ENCODE results near the gene ASIC4. TPM values are rescaled to one million over a fixed set of nuclear protein-coding genes. Genes with fewer than 3 reads are reported as not detected.

Gene ASIC4
- polyA plus RNA-seq, 3 donors, result not detected

DNA sequence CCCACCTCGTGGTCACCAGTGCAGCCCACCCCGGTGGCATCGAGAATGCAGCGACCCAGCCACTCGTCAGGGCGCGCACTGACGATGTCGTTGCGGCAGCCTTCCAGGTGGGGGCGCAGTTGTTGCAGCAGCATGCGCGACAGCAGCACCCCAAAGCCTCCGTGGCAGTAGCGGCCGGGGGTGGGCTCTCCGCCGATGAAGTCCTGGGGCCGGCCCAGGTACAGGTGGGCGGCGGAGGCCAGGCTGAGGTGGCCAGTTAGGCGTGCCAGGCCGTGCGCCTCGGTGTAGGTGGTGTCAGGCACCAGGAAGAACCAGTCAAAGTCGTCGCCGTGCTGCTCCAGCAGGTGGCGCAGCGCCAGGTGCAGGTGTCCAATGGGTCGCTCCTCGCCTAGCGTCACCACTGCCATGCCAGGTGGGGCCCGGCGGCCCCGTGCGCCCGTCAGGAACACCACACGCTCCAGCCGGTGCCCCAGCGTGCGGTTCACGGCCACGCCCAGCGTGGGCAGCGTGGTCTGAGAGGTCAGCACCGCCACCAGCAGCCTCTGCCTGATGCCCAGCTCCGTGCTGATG lies 27.4 kb downstream of the ASIC4 start:
- Mint-ChIP-seq H3K9me3 (peaks cover 0 to 16% (median 2%) of the 10 kb centered on the region in 7 donors), H3K27ac (no peak overlapping the region), H3K4me1 (peaks cover 9% of the 10 kb centered on the region), H3K4me3 (peak overlapping the region; percentile 51 to 63), H3K36me3 (peaks cover 0 to 6% of the 10 kb centered on the region in 2 donors), H3K27me3 (ENCODE audit: low read depth in 3 of 3) (peaks cover 34 to 58% (median 37%) of the 10 kb centered on the region in 3 donors)
- Histone ChIP-seq H3K9ac (ENCODE audit: insufficient read depth, low read length, poor library complexity, severe bottlenecking) (no peak overlapping the region), H3K4me3 (replicated peaks in 1 of 3; ENCODE audit: low read depth in 2 of 3, low read length in 3 of 3) (peak overlapping the region in 2 of 3 experiments; percentile 22 to 66), H3K4me1 (ENCODE audit: control insufficient read depth in 1 of 2, insufficient read depth in 2 of 2, low read length in 2 of 2) (peaks cover 21 to 27% of the 10 kb centered on the region in 2 donors), H2AFZ (ENCODE audit: insufficient read depth, low read depth, low read length, poor library complexity, severe bottlenecking) (peak overlapping the region; percentile 39), H4K20me1 (ENCODE audit: insufficient read depth, low read length) (no peaks in the 10 kb centered on the region), H3K79me2 (ENCODE audit: insufficient read depth, low read length) (no peaks in the 10 kb centered on the region), H3K36me3 (replicated peaks in 1 of 2; ENCODE audit: control insufficient read depth in 1 of 2, insufficient read depth in 2 of 2, low read length in 2 of 2) (no peaks in the 10 kb centered on the region), H3K4me2 (replicated peaks; ENCODE audit: extremely low read depth, low read length, poor library complexity, severe bottlenecking) (peak overlapping the region; percentile 77), H3K27ac (ENCODE audit: low read depth in 1 of 2, low read length in 2 of 2) (no peak overlapping the region), H3K27me3 (ENCODE audit: control insufficient read depth in 2 of 2, insufficient read depth in 2 of 2, low read length in 2 of 2) (peaks cover 24 to 51% of the 10 kb centered on the region in 2 donors), H3K9me3 (replicated peaks in 1 of 2; ENCODE audit: control insufficient read depth in 1 of 2, insufficient read depth in 1 of 2, low read length in 2 of 2) (no peaks in the 10 kb centered on the region)
- under 1% methylated on average over 47 of the region's 48 CpGs for WGBS (ENCODE audit: insufficient coverage)
- TF ChIP-seq, protein P1, sequence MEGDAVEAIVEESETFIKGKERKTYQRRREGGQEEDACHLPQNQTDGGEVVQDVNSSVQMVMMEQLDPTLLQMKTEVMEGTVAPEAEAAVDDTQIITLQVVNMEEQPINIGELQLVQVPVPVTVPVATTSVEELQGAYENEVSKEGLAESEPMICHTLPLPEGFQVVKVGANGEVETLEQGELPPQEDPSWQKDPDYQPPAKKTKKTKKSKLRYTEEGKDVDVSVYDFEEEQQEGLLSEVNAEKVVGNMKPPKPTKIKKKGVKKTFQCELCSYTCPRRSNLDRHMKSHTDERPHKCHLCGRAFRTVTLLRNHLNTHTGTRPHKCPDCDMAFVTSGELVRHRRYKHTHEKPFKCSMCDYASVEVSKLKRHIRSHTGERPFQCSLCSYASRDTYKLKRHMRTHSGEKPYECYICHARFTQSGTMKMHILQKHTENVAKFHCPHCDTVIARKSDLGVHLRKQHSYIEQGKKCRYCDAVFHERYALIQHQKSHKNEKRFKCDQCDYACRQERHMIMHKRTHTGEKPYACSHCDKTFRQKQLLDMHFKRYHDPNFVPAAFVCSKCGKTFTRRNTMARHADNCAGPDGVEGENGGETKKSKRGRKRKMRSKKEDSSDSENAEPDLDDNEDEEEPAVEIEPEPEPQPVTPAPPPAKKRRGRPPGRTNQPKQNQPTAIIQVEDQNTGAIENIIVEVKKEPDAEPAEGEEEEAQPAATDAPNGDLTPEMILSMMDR (IDR thresholded peaks at IDR 0.05), result peak; percentile 100
- peak; percentile 49 to 69 (median 58) for DNase-seq
- intact Hi-C loops (cut with micrococcal nuclease), result loop anchor here (2.0 to 5.0 kb wide), 4 partner anchors 39 to 154 kb away; partner anchors contain the start of gene DNPEP (in 1 of the 2)

DNA sequence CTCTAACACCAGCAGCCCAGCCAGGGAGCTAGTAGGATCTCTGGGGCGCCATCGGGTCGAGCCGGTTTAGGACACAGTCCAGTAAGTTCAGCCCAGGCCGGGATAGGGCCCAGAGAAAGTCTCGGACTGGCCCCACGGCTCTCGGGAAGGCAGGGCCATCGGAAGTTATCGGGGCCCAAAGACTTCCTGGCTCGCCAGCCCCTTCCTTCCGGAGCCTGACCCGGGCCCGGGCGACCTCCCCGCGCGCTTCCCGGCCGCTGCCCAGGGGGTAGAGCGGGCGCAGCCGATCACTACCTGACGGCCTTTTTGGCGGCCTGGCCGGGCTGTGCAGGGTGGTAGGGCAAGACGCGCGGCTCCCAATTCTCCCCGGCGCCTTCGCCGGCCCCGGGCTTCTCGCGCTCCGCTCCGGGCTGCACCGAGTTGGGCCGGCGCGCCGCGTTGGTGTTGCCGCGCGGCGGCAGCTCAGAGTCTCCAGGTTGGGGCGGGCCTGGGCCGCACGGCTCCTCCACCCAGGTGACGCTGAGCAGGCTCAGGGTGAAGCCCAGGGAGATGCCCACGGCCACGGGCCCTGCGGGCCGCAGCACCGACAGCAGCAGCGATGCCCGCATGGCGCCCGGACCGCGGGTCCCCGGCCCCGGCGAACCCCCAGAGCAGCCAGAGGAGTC lies 28.8 kb downstream of the ASIC4 start:
- H3K36me3 ChIP-seq (replicated peaks in 1 of 2; ENCODE audit: control insufficient read depth in 1 of 2, insufficient read depth in 2 of 2, low read length in 2 of 2), result no peaks in the 10 kb centered on the region
- H3K4me3 Mint-ChIP-seq, result peak overlapping the region; percentile 59 to 77
- under 1% methylated on average over 66 of the region's 66 CpGs for WGBS (ENCODE audit: insufficient coverage)
- peaks cover 0 to 6% of the 10 kb centered on the region in 2 donors for H3K36me3 Mint-ChIP-seq
- H3K4me1 Mint-ChIP-seq, result peaks cover 9% of the 10 kb centered on the region
- peaks cover 24 to 51% of the 10 kb centered on the region in 2 donors for H3K27me3 ChIP-seq (ENCODE audit: control insufficient read depth in 2 of 2, insufficient read depth in 2 of 2, low read length in 2 of 2)
- no peaks in the 10 kb centered on the region for H4K20me1 ChIP-seq (ENCODE audit: insufficient read depth, low read length)
- H3K9me3 Mint-ChIP-seq, result peaks cover 0 to 16% (median 2%) of the 10 kb centered on the region in 7 donors
- peak overlapping the region; percentile 76 for H2AFZ ChIP-seq (ENCODE audit: insufficient read depth, low read depth, low read length, poor library complexity, severe bottlenecking)
- H3K4me3 ChIP-seq (replicated peaks in 1 of 3; ENCODE audit: low read depth in 2 of 3, low read length in 3 of 3), result peak overlapping the region in 2 of 3 experiments; percentile 32 to 76
- H3K79me2 ChIP-seq (ENCODE audit: insufficient read depth, low read length), result no peaks in the 10 kb centered on the region
- intact Hi-C loops (cut with micrococcal nuclease), result loop anchor here (2.0 to 5.0 kb wide), 4 partner anchors 41 to 156 kb away; partner anchors contain the start of gene DNPEP (in 1 of the 2)
- H3K27ac ChIP-seq (ENCODE audit: low read depth in 1 of 2, low read length in 2 of 2), result no peak overlapping the region
- peak overlapping the region; percentile 27 for H3K9ac ChIP-seq (ENCODE audit: insufficient read depth, low read length, poor library complexity, severe bottlenecking)
- H3K9me3 ChIP-seq (replicated peaks in 1 of 2; ENCODE audit: control insufficient read depth in 1 of 2, insufficient read depth in 1 of 2, low read length in 2 of 2), result no peaks in the 10 kb centered on the region
- H3K4me2 ChIP-seq (replicated peaks; ENCODE audit: extremely low read depth, low read length, poor library complexity, severe bottlenecking), result peak overlapping the region; percentile 90
- H3K27ac Mint-ChIP-seq, result peak overlapping the region in 3 of 7 donors; percentile 7 to 73 (median 52)
- TF ChIP-seq, protein P1 (IDR thresholded peaks at IDR 0.05), result no peak
- peak in 1 of 3 donors; percentile 17 for DNase-seq
- H3K27me3 Mint-ChIP-seq (ENCODE audit: low read depth in 3 of 3), result peaks cover 34 to 61% (median 39%) of the 10 kb centered on the region in 3 donors
- H3K4me1 ChIP-seq (ENCODE audit: control insufficient read depth in 1 of 2, insufficient read depth in 2 of 2, low read length in 2 of 2), result peaks cover 21 to 27% of the 10 kb centered on the region in 2 donors
